OCI-LY1 (cell line): Measurements from ENCODE around the gene GAS2L3.

Experiments
- H2AFZ ChIP-seq: fragments of 200-600 bp; sonication (generic), shearing (Covaris generic); 2 replicates; pipeline ENCODE4 v1.6.0; 2014; ENCODE audit warnings: antibody characterized with exemption, mild to moderate bottlenecking, low read length
- H3F3A ChIP-seq: fragments of 200-600 bp; sonication (generic), shearing (Covaris generic); 2 replicates; pipeline ENCODE4 v1.6.0; 2014; ENCODE audit warnings: mild to moderate bottlenecking, antibody characterized with exemption, low read length, moderate library complexity; ENCODE audit not compliant: insufficient read depth
- H3K27ac ChIP-seq: fragments of 200-600 bp; sonication (generic); 2 replicates; pipeline ENCODE4 v1.5.1; 2014; ENCODE audit warnings: low read length, mixed run types, mild to moderate bottlenecking, low read depth; ENCODE audit not compliant: poor library complexity, severe bottlenecking
- H3K27me3 ChIP-seq: fragments of 200-600 bp; sonication (generic); 2 replicates; pipeline ENCODE4 v1.6.0; 2014; ENCODE audit warnings: antibody characterized with exemption, mild to moderate bottlenecking, low read length, moderate library complexity; ENCODE audit not compliant: insufficient read depth
- H3K36me3 ChIP-seq: fragments of 200-600 bp; sonication (generic); 2 replicates; pipeline ENCODE4 v1.6.1; 2014; ENCODE audit warnings: mild to moderate bottlenecking, antibody characterized with exemption, low read length, moderate library complexity, mixed read lengths; ENCODE audit not compliant: insufficient read depth
- H3K4me1 ChIP-seq: fragments of 200-600 bp; sonication (generic); 2 replicates; pipeline ENCODE4 v1.5.1; 2014; ENCODE audit warnings: mild to moderate bottlenecking, low read length, moderate library complexity; ENCODE audit not compliant: insufficient read depth, severe bottlenecking
- H3K4me2 ChIP-seq: fragments of 200-600 bp; sonication (generic), shearing (Covaris generic); 2 replicates; pipeline ENCODE4 v1.6.1; 2014; ENCODE audit warnings: low read length
- H3K4me3 ChIP-seq: fragments of 200-600 bp; sonication (generic); 2 replicates; pipeline ENCODE4 v1.5.1; 2014; ENCODE audit warnings: low read length, low read depth, mild to moderate bottlenecking, mixed read lengths; ENCODE audit not compliant: poor library complexity, severe bottlenecking
- H3K79me2 ChIP-seq: fragments of 200-600 bp; shearing (Covaris generic); 2 replicates; pipeline ENCODE4 v1.6.1; 2016; ENCODE audit warnings: mixed run types, low read length, mixed read lengths; ENCODE audit not compliant: insufficient read depth
- H3K9ac ChIP-seq: fragments of 200-600 bp; sonication (generic), shearing (Covaris generic); 2 replicates; pipeline ENCODE4 v1.6.1; 2014; ENCODE audit warnings: mild to moderate bottlenecking, low read length, mixed read lengths
- H3K9me2 ChIP-seq: fragments of 200-600 bp; sonication (generic), shearing (Covaris generic); 2 replicates; pipeline ENCODE4 v1.6.1; 2014; ENCODE audit warnings: low read depth, mild to moderate bottlenecking, low read length, mixed read lengths
- H3K9me3 ChIP-seq: fragments of 200-600 bp; shearing (Covaris generic); 2 replicates; pipeline ENCODE4 v1.6.1; 2014; ENCODE audit warnings: low read length, mixed read lengths
- H4K20me1 ChIP-seq: fragments of 200-600 bp; sonication (generic), shearing (Covaris generic); 2 replicates; pipeline ENCODE4 v1.6.0; 2016; ENCODE audit warnings: mild to moderate bottlenecking, low read length; ENCODE audit not compliant: insufficient read depth
- EZH2 ChIP-seq: fragments of 200-600 bp; sonication (generic), shearing (Covaris generic); IDR thresholded peaks from 2 replicates; pipeline ENCODE4 v1.8.0; 2017; ENCODE audit warnings: borderline replicate concordance, mixed run types, mild to moderate bottlenecking, antibody characterized with exemption, low read length, moderate library complexity, mixed read lengths
- TF ChIP-seq, protein P1 (sequence below): fragments of 200-600 bp; sonication (generic), shearing (Covaris generic); IDR thresholded peaks from 2 replicates; pipeline ENCODE4 v1.5.1; 2017; ENCODE audit warnings: mild to moderate bottlenecking, antibody characterized with exemption, low read length, moderate library complexity, mixed read lengths

Gene GAS2L3

DNA sequence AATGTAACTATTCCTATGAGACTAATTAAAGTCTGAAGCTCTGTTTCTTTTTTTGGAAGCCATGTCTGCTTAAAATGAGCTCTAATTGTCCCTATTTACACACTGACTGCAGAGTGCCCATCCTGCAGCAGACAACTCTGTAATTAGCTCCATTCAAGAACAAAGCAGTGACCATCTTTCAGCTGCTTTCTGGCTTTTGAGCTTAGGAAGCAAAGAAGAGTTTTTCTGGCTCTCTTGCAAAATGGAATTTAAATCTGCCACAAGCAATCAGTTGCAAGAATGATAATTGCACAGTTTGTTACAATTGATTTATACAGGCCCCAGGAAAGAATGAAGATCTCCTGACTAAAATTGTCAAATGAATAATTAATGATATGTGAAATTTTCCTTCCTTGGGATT, 83.4 kb downstream of the GAS2L3 start:
- no peaks in the 10 kb centered on the region for H4K20me1 ChIP-seq
- H3K4me1 ChIP-seq, result no peaks in the 10 kb centered on the region
- H3K9me3 ChIP-seq, result no peaks in the 10 kb centered on the region
- no peak overlapping the region for H3K9ac ChIP-seq
- H3K27me3 ChIP-seq, result no peaks in the 10 kb centered on the region
- no peak overlapping the region for H2AFZ ChIP-seq
- no peaks in the 10 kb centered on the region for H3F3A ChIP-seq
- no peaks in the 10 kb centered on the region for H3K79me2 ChIP-seq
- no peak overlapping the region for H3K27ac ChIP-seq
- no peaks in the 10 kb centered on the region; the same call in 1 of the 2 replicates for H3K9me2 ChIP-seq
- no peaks in the 10 kb centered on the region for H3K36me3 ChIP-seq
- no peak overlapping the region for H3K4me3 ChIP-seq
- no peak for TF ChIP-seq EZH2
- TF ChIP-seq, protein P1, sequence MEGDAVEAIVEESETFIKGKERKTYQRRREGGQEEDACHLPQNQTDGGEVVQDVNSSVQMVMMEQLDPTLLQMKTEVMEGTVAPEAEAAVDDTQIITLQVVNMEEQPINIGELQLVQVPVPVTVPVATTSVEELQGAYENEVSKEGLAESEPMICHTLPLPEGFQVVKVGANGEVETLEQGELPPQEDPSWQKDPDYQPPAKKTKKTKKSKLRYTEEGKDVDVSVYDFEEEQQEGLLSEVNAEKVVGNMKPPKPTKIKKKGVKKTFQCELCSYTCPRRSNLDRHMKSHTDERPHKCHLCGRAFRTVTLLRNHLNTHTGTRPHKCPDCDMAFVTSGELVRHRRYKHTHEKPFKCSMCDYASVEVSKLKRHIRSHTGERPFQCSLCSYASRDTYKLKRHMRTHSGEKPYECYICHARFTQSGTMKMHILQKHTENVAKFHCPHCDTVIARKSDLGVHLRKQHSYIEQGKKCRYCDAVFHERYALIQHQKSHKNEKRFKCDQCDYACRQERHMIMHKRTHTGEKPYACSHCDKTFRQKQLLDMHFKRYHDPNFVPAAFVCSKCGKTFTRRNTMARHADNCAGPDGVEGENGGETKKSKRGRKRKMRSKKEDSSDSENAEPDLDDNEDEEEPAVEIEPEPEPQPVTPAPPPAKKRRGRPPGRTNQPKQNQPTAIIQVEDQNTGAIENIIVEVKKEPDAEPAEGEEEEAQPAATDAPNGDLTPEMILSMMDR, result no peak
- H3K4me2 ChIP-seq, result no peak overlapping the region

DNA sequence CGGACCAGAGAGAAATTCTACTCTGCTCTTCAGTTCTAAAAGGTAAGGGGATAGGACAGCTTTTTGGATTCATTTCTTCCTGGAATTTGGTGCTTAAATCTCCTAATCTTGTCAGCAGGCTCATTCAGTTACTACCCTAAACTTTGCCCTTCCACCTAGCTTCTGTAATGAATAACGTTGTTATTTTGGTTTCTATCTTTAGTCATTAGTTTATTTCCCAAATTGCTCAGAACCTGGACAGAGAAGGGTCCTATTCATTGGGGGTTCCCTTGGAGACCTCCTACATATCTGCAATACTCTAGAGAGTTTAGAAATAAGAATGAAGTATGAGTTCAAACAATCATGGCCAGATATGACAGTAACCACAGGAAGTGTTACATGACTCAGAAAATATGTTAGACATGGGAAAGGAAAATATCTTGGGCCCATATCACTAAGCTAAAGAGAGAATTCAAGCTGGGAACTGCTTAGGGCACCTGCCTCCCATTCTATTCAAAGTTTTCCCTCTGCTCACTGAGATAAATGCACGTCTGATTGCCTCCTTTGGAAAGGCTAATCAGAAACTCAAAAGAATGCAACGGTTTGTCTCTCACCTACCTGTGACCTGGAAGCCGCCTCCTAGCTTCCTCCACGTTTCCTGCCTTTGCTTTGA, 87.9 kb downstream of the GAS2L3 start:
- H3K36me3 ChIP-seq, result no peaks in the 10 kb centered on the region
- H3K4me1 ChIP-seq, result no peaks in the 10 kb centered on the region
- H4K20me1 ChIP-seq, result no peaks in the 10 kb centered on the region
- no peaks in the 10 kb centered on the region for H3K9me3 ChIP-seq
- H3K9me2 ChIP-seq, result no peaks in the 10 kb centered on the region; the same call in 1 of the 2 replicates
- no peak overlapping the region for H3K27ac ChIP-seq
- H3K4me3 ChIP-seq, result no peak overlapping the region
- H3F3A ChIP-seq, result no peaks in the 10 kb centered on the region
- no peak overlapping the region for H3K9ac ChIP-seq
- no peak for TF ChIP-seq EZH2
- TF ChIP-seq, protein P1, result no peak
- H3K27me3 ChIP-seq, result no peaks in the 10 kb centered on the region
- H3K4me2 ChIP-seq, result no peak overlapping the region
- H3K79me2 ChIP-seq, result no peaks in the 10 kb centered on the region
- no peak overlapping the region for H2AFZ ChIP-seq

DNA sequence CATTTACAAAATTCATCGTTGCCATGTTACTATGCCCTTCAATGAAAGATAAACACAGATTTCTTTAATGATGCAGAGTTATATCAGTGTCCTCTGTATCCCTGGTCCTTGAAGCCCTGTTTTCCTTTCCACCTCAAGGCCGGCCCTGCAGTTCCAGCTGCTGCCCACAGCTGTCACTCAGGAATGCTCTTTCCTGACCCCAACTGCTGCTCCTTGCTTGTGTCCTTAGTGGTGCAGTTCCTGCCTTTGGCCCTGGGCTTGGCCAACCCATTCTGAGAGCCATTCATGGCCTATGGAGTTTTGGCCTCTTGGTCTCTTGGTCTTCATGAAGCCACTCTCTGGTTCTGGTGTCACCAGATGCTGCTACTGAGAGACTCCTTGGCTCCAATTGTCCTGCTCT, 93.1 kb downstream of the GAS2L3 start:
- Histone ChIP-seq H3K79me2 (no peaks in the 10 kb centered on the region), H3K9ac (no peak overlapping the region), H3F3A (no peaks in the 10 kb centered on the region), H3K4me1 (no peaks in the 10 kb centered on the region), H3K27ac (no peak overlapping the region), H2AFZ (no peak overlapping the region), H3K9me2 (no peaks in the 10 kb centered on the region), H3K4me2 (no peak overlapping the region), H3K9me3 (no peaks in the 10 kb centered on the region), H4K20me1 (no peaks in the 10 kb centered on the region), H3K27me3 (no peaks in the 10 kb centered on the region), H3K4me3 (no peak overlapping the region), H3K36me3 (no peaks in the 10 kb centered on the region)
- no peak for TF ChIP-seq EZH2
- TF ChIP-seq, protein P1, result no peak
